DOHH2 (cell line): ENCODE measurements around the gene GASK1B.

Experiments used
- H3F3A ChIP-seq: fragments of 200-600 bp; sonication (generic), shearing (Covaris generic); 2 replicates; pipeline ENCODE4 v1.6.0; 2016; ENCODE audit warnings: antibody characterized with exemption, mild to moderate bottlenecking; ENCODE audit not compliant: control insufficient read depth, insufficient read depth
- H3K27ac ChIP-seq: fragments of 200-600 bp; sonication (generic); 2 replicates; pipeline ENCODE4 v1.5.1; 2014; ENCODE audit warnings: low read depth, mild to moderate bottlenecking, low read length, moderate library complexity
- H3K27me3 ChIP-seq: fragments of 200-600 bp; sonication (generic); 2 replicates; pipeline ENCODE4 v1.6.1; 2014; ENCODE audit warnings: mild to moderate bottlenecking, low read length, mixed read lengths; ENCODE audit not compliant: control insufficient read depth
- H3K36me3 ChIP-seq: fragments of 200-600 bp; sonication (generic); 2 replicates; pipeline ENCODE4 v1.6.1; 2014; ENCODE audit warnings: mild to moderate bottlenecking, low read length, moderate library complexity, mixed read lengths; ENCODE audit not compliant: control insufficient read depth
- H3K4me1 ChIP-seq: fragments of 200-600 bp; sonication (generic); 2 replicates; pipeline ENCODE4 v1.6.1; 2014; ENCODE audit warnings: mild to moderate bottlenecking, low read length, mixed read lengths; ENCODE audit not compliant: control insufficient read depth
- H3K4me2 ChIP-seq: fragments of 200-600 bp; sonication (generic); 2 replicates; pipeline ENCODE4 v1.6.0; 2014; ENCODE audit warnings: mild to moderate bottlenecking, low read length, moderate library complexity
- H3K4me3 ChIP-seq: fragments of 200-600 bp; sonication (generic); 2 replicates; pipeline ENCODE4 v1.5.1; 2014; ENCODE audit warnings: mild to moderate bottlenecking, low read length, mixed read lengths
- H3K79me2 ChIP-seq: fragments of 200-600 bp; sonication (generic); 2 replicates; pipeline ENCODE4 v1.6.1; 2014; ENCODE audit warnings: mild to moderate bottlenecking, low read length, mixed read lengths; ENCODE audit not compliant: control insufficient read depth
- H3K9me2 ChIP-seq: fragments of 200-600 bp; sonication (generic); replicated peaks from 2 replicates; pipeline ENCODE4 v1.6.1; 2014; ENCODE audit warnings: mild to moderate bottlenecking, low read length, mixed read lengths; ENCODE audit not compliant: control insufficient read depth
- H3K9me3 ChIP-seq: fragments of 200-600 bp; sonication (generic); 2 replicates; pipeline ENCODE4 v1.6.1; 2014; ENCODE audit warnings: antibody characterized with exemption, low read length, mixed read lengths; ENCODE audit not compliant: control insufficient read depth, insufficient read depth
- H4K20me1 ChIP-seq: fragments of 200-600 bp; sonication (generic); 2 replicates; pipeline ENCODE4 v1.6.0; 2014; ENCODE audit warnings: low read depth, mild to moderate bottlenecking, antibody characterized with exemption, low read length, moderate library complexity; ENCODE audit not compliant: control insufficient read depth, insufficient read depth
- EZH2phosphoT487 ChIP-seq: fragments of 200-600 bp; sonication (generic); IDR thresholded peaks from 2 replicates; pipeline ENCODE4 v1.6.1; 2017; ENCODE audit warnings: borderline replicate concordance, mild to moderate bottlenecking, antibody characterized with exemption, low read length, moderate library complexity, mixed read lengths
- TF ChIP-seq, protein P1 (sequence below): fragments of 200-600 bp; sonication (generic); IDR thresholded peaks from one replicate; pipeline ENCODE4 v1.5.1; 2014; ENCODE audit warnings: antibody characterized with exemption, mild to moderate bottlenecking, low read depth, low read length; ENCODE audit not compliant: poor library complexity, severe bottlenecking

The GASK1B gene

DNA sequence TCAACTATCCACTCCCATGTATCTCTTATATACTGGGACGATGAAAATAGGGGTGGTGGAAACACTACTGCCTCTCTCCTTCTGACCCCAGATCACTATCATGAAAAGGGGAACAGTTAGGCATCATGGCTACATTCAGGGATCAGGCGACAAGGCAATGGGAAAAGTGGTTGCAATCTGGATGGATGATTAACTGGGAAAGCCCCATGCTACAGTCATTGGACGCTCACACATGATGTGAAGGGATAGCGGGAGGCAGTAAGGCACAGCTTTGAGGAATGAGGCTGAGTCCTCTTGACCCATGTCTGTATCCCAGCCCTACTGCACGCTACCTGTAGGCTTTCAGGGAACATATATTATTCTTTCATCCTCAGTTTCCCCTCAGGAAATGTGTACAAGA is 10.2 kb downstream of the GASK1B start:
- H3K79me2 ChIP-seq = no peaks in the 10 kb centered on the region
- no peaks in the 10 kb centered on the region for H3K9me2 ChIP-seq
- H3K4me1 ChIP-seq = 0 out of 2 replicates have a peak, but pooled peaks cover 3% of the 10 kb centered on the region

GRCh38 chr4:158161551-158162354 is 11.1 kb downstream of the GASK1B start:
- Histone ChIP-seq H3K27ac (no peak overlapping the region), H3K4me1 (0 out of 2 replicates have a peak, but pooled peaks cover 3% of the 10 kb centered on the region), H3K27me3 (no peaks in the 10 kb centered on the region), H3F3A (no peaks in the 10 kb centered on the region), H3K79me2 (no peaks in the 10 kb centered on the region), H3K4me2 (no peak overlapping the region), H4K20me1 (no peaks in the 10 kb centered on the region), H3K9me3 (no peaks in the 10 kb centered on the region), H3K4me3 (no peak overlapping the region), H3K36me3 (no peaks in the 10 kb centered on the region), H3K9me2 (no peaks in the 10 kb centered on the region)
- TF ChIP-seq EZH2phosphoT487 = no peak
- TF ChIP-seq, protein P1, sequence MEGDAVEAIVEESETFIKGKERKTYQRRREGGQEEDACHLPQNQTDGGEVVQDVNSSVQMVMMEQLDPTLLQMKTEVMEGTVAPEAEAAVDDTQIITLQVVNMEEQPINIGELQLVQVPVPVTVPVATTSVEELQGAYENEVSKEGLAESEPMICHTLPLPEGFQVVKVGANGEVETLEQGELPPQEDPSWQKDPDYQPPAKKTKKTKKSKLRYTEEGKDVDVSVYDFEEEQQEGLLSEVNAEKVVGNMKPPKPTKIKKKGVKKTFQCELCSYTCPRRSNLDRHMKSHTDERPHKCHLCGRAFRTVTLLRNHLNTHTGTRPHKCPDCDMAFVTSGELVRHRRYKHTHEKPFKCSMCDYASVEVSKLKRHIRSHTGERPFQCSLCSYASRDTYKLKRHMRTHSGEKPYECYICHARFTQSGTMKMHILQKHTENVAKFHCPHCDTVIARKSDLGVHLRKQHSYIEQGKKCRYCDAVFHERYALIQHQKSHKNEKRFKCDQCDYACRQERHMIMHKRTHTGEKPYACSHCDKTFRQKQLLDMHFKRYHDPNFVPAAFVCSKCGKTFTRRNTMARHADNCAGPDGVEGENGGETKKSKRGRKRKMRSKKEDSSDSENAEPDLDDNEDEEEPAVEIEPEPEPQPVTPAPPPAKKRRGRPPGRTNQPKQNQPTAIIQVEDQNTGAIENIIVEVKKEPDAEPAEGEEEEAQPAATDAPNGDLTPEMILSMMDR = no peak

More for the DNA sequence above, 10.2 kb downstream of the GASK1B start:
- no peak overlapping the region for H3K4me2 ChIP-seq
- no peaks in the 10 kb centered on the region for H3K36me3 ChIP-seq
- TF ChIP-seq, protein P1 = no peak
- TF ChIP-seq EZH2phosphoT487 = no peak
- no peaks in the 10 kb centered on the region for H4K20me1 ChIP-seq
- H3K4me3 ChIP-seq = no peak overlapping the region
- H3F3A ChIP-seq = no peaks in the 10 kb centered on the region
- no peaks in the 10 kb centered on the region for H3K9me3 ChIP-seq
- no peaks in the 10 kb centered on the region for H3K27me3 ChIP-seq
- H3K27ac ChIP-seq = no peak overlapping the region

DNA sequence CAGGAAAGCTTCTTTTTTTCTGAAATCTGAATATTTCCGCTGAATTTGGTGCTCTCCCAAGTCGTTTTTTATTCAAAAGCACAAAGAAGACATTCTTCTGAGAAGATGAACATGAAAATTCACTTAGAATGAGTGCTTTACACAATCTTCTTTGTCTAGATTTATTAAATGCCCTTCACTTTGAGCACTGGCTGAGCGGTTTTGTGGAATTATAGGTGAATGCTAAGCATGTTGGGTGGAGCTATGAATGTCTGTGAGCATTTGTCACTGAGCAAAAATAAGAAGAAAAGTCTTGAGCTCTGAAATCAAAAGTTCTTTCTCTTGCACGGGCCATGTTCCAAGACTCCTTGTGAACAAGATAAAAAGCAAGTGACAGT is 13.1 kb downstream of the GASK1B start:
- Histone ChIP-seq H3K27me3 (no peaks in the 10 kb centered on the region), H3K36me3 (no peaks in the 10 kb centered on the region), H3K4me3 (no peak overlapping the region), H3K27ac (no peak overlapping the region), H3K9me3 (no peaks in the 10 kb centered on the region), H3F3A (no peaks in the 10 kb centered on the region), H3K79me2 (no peaks in the 10 kb centered on the region), H3K9me2 (no peaks in the 10 kb centered on the region), H3K4me1 (0 out of 2 replicates have a peak, but pooled peaks cover 3% of the 10 kb centered on the region), H4K20me1 (no peaks in the 10 kb centered on the region), H3K4me2 (no peak overlapping the region)
- TF ChIP-seq, protein P1 = no peak
- TF ChIP-seq EZH2phosphoT487 = no peak
